ENCODE measurements around the gene TBC1D10B.
"Not testable (repeated sequence)": the region's sequence is repeated elsewhere in the genome, so short reads cannot be mapped to it uniquely, and the experiment has no call there.

TBC1D10B gene

GRCh38 chr16:30397056-30397455 is 26.8 kb upstream of the TBC1D10B start:
- no peak for DNase-seq

DNA sequence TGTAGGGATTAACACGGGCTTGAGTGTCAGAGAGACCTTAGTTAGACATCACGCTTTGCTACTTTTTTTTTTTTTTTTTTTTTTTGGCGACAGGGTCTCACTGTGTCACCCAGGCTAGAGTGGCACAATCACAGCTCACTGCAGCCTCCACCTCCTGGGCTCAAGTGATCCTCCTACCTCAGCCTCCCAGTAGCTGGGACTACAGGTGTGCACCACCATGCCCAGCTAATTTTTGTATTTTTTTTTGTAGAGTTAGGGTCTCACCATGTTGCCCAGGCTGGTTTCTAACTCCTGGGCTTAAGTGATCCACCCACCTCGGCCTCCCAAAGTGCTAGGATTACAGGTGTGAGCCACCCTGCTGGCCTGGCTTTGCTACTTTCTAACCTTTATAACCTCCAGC is 26.3 kb upstream of the TBC1D10B start:
- DNase-seq: not testable (repeated sequence)

- DNase-seq: no peak
These were observed 25.8 kb upstream of the TBC1D10B start for GRCh38 chr16:30395992-30396585.

DNA sequence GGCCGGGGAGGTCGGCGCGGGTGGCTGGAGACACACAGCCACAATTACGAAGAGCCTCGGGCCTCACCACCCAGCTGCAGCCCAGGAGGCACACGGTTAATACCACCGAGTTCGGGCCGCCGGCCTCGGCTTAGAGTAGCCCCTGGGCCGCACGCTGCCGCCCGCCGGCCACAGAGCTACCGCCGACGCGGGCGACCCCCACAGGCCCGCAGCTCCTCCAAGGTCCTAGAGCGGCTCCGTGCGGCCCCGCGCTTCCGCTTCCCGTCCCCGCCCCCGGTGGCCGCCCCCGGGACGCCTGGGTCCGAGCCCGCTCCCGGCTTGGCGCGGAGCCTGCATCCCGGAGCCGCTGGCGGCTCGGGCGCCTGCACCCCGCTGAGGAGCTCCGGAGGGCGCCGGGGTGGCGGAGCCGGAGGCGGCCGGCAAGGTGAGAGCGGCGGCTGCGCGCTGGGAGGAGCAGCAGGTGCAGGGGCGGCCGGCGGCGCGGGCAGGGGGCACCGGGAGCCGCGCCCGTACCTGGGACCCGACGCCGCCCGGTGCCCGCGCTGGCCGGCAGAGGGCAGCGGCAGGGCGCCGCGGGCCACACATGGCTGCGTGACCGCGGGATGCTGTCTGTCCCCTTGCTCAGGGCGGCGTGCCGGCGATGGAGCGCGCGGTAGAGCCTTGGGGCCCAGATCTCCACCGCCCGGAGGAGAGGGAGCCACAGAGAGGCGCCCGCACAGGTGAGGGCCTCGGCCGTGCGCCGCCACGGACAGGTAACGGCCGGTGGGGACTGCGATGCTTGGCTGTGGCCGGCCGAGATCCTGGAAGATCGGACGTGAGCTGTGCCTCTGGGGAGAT is 25.1 kb upstream of the TBC1D10B start, which contains the start of gene ZNF48:
TSS of gene ZNF48 (plus strand) at position 266 of the 837 bp plus-strand sequence. CDS start at position 641, 375 bp downstream.
- peak; percentile 38 for DNase-seq

DNA sequence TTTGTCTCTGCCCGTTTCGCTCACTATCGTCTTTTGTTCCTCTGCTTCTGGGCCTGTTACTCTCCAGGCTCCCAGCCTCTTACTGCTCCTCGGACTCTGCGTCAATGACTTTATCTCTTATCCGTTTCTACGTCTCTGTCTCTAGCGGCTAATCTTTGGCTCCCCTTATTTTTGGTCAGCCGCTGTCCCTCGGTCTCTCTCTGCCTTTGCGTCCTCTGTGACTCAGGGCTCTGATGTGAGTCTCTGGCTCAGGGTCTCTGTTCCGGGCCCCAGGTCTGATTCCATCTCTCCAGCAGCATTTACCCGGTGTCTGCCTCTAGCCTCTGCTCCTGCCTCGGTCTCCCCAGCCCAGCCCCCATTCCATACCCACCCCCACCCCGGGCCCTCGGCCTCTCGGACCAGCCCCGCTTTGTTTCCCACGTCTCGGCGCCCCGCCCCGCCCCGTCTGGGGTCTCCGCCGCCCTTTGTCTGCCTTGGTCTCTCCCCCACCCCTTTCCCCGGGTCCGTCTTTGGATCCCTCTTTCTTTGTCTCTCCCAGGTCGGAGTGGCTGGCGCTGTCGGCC is 24.4 kb upstream of the TBC1D10B start:
- DNase-seq: no peak

DNA sequence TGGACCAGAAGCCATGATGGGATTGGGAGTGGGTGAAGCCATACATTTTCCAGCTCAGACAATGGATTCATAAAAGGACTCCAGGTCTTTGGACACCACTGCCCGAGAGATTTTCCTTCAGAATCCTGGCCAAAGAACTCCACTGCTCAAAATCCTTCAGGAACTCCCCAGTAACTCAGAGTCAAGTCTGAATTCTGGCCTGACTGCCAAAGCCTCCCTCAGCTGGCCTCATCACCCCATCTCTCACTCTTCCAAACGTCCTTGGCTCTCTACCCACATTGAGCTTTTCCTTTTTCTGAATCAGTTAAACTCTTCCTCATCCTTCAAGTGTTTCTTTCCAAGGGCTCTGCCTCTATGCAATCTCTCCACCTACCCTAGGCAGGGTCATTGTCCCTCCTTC is 13.2 kb upstream of the TBC1D10B start:
- DNase-seq: no peak

- peak; percentile 64 for DNase-seq
These were observed 12.0 kb upstream of the TBC1D10B start, which contains the start of gene SEPTIN1 for GRCh38 chr16:30382111-30382881. SEPTIN1 (minus strand) TSS chr16:30382561; CDS start chr16:30382542, 19 bp downstream.

- DNase-seq: no peak
These were observed 11.2 kb upstream of the TBC1D10B start for GRCh38 chr16:30381291-30382041.

DNA sequence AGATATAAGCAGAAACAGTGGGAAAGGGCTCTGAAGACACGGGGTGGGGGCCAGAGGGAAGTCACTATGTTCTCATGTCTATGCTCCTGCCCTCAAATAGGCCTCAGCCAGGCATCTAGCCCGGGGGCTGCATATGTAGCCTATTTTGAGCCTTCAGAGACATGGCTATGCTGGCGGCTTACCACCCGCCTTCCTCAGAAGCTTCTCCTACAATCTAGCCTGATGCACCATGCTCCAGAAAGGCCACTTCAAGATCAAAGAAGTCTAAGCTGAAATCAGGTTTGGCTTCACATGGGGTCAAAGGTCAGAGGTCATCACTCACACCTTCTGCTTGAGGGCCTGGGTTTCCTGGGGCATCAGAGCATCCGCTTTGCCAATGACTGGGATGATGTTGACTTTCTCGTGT is 10.5 kb upstream of the TBC1D10B start:
- no peak for DNase-seq

DNA sequence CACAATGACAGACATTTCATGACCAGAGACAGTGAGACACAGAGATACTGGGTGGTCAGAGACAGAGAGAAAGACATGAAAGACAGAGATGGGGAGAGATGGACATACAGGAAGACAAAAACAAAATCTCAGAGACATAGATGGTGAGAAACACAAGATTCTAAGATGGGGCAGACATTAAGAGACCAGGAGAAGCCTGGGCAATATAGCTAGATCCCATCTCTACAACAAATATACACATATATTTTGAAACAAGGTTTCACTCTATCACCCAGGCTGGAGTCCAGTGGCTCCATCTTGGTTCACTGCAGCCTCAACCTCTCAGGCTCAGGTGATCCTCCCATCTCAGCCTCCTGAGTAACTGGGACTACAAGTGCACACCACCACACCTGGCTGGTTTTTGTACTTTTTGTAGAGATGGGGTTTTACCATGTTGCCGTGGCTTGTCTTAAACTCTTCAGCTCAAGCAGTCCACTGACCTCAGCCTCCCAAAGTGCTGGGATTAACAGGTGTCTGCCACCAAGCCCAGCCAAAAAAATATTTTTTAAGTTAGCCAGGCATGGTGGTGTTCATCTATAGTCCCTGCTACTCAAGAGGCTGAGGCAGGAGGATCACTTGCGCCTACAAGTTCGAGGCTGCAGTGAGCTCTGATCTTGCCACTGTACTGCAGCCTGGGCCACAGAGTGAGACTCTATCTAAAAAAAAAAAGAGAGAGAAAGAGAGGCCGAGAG is 9.9 kb upstream of the TBC1D10B start:
- no peak for DNase-seq

GRCh38 chr16:30379158-30379783 is 9.0 kb upstream of the TBC1D10B start:
- DNase-seq: no peak

GRCh38 chr16:30378236-30379157 is 8.2 kb upstream of the TBC1D10B start:
- DNase-seq: peak; percentile 99

- DNase-seq: peak; percentile 81
These were observed 7.5 kb upstream of the TBC1D10B start for GRCh38 chr16:30377812-30378235.

DNA sequence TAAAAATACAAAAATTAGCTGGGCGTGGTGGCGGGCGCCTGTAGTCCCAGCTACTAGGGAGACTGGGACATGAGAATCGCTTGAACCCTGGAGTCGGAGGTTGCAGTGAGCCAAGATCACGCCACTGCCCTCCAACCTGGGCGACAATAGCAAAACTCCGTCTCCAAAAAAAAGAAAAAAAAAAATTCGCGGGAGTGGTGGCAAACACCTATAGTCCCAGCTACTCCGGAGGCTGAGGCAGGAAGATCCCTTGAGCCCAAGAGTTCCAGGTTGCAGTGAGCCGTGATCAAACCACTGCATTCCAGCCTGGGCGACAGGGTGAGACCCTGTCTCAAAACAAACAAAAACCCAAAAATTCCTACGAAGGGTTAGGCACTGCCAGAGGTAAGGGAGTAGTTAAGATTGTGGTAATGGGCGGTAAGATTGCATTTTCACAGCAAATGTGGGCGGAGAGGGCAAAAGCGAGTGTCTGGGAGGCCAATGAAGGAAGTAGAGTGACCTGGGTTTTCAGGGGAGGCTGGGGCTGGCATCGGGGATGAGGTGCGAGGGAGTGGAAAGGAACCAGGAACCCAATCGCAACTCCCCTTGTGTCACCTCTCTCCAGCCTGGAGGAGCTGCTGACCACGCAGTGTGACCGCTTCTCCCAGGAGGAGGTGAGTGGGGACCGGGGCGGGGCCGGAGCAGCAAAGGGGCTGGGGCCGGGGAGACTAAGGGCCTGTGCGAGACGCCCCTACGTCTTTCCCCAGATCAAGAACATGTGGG is 6.9 kb upstream of the TBC1D10B start:
- no peak for DNase-seq

- no peak for DNase-seq
These were observed 6.2 kb upstream of the TBC1D10B start for GRCh38 chr16:30376461-30376902.

DNA sequence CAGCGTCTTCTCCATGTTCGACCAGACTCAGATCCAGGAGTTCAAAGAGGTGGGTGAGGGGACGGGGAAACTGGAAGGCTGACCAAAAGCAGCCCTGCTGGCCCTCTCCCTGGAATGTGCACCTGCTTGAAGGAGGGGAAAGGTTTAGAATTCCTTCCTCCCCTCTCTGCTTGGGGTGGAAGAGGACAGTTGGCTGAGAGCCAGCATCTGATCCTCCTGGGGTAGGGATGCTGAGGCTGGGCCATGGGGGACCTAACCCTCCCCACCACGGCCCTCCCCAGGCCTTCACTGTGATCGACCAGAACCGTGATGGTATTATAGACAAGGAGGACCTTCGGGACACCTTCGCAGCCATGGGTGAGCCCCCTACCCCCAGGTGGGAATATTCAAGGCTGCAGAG is 5.6 kb upstream of the TBC1D10B start:
- DNase-seq: no peak

DNA sequence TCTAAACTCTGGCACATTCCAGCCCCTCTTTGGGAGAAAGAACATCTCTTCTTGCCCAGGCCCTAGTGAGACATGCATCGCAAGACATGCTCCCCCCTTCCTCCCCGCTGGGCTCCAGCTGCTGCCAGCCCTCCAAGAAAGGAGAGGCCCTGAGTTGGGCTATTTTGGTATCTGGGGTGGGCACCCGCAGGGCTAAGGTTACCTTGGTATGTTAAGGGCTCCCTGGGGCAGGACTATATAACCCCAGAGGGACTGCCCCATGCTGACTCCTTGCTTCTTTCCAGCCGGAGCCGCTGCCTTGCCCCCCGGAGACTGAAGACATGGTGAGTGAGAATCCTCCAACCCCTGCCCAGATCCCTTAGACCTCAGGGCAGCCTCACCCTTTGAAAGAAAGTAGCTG is 4.2 kb upstream of the TBC1D10B start, which contains the start of gene MYL11:
TSS of gene MYL11 (plus strand) at position 265 of the 400 bp plus-strand sequence. CDS start at position 321, 56 bp downstream.
- no peak for DNase-seq

GRCh38 chr16:30372725-30373124 is 2.4 kb upstream of the TBC1D10B start:
- DNase-seq: no peak
